Omental fat pad (tissue), 4 donors: ENCODE measurements around the gene MAPKAPK2. TPM values are rescaled to one million over a fixed set of nuclear protein-coding genes. Genes with fewer than 3 reads are reported as not detected.

Experiments
- ATAC-seq: fragments of 150-250 bp; one replicate; pipeline ENCODE4 v1.9.1; 2016; ENCODE audit warnings: mild to moderate bottlenecking, moderate library complexity; ENCODE audit not compliant: low FRiP score
- DNase-seq: peaks from one replicate; pipeline ENCODE4 v3.0.0-alpha.2; 2019; ENCODE audit warnings: low spot score
- total RNA-seq, 4 donors: library from RNA; depleted of rRNA; stranded (reverse); fragments of >200 nt; gene quantifications; one replicate each; pipeline ENCODE4 v1.1.0, GENCODE V29; 2016
- TF ChIP-seq, protein P1 (sequence below), 3 donors: fragments of 450-650 bp; IDR thresholded peaks; one replicate each; pipeline ENCODE4 v1.5.1; 2016 to 2017; ENCODE audit warnings: antibody characterized with exemption in 3 of 3, mild to moderate bottlenecking in 3 of 3, moderate library complexity in 2 of 3

The MAPKAPK2 gene
- total RNA-seq, 4 donors from 2014 or later, result 52.0 to 151 (median 79.9) TPM

DNA sequence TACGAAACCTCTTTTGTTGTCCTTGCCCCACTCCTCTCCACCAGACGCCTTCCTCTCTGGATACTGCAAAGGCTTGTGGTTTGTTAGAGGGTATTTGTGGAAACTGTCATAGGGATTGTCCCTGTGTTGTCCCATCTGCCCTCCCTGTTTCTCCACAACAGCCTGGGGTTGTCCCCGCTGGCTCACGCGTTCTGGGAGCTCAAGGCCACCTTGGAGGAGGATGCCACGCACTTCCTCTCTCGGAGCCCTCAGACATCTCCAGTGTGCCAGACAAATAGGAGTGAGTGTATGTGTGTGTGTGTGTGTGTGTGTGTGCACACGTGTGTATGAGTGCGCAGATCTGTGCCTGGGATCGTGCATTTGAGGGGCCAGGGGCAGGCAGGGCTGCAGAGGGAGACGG, 48.3 kb downstream of the MAPKAPK2 start:
- no peak for DNase-seq
- TF ChIP-seq, protein P1, sequence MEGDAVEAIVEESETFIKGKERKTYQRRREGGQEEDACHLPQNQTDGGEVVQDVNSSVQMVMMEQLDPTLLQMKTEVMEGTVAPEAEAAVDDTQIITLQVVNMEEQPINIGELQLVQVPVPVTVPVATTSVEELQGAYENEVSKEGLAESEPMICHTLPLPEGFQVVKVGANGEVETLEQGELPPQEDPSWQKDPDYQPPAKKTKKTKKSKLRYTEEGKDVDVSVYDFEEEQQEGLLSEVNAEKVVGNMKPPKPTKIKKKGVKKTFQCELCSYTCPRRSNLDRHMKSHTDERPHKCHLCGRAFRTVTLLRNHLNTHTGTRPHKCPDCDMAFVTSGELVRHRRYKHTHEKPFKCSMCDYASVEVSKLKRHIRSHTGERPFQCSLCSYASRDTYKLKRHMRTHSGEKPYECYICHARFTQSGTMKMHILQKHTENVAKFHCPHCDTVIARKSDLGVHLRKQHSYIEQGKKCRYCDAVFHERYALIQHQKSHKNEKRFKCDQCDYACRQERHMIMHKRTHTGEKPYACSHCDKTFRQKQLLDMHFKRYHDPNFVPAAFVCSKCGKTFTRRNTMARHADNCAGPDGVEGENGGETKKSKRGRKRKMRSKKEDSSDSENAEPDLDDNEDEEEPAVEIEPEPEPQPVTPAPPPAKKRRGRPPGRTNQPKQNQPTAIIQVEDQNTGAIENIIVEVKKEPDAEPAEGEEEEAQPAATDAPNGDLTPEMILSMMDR (IDR thresholded peaks at IDR 0.05), result no peak
- no peak for ATAC-seq

DNA sequence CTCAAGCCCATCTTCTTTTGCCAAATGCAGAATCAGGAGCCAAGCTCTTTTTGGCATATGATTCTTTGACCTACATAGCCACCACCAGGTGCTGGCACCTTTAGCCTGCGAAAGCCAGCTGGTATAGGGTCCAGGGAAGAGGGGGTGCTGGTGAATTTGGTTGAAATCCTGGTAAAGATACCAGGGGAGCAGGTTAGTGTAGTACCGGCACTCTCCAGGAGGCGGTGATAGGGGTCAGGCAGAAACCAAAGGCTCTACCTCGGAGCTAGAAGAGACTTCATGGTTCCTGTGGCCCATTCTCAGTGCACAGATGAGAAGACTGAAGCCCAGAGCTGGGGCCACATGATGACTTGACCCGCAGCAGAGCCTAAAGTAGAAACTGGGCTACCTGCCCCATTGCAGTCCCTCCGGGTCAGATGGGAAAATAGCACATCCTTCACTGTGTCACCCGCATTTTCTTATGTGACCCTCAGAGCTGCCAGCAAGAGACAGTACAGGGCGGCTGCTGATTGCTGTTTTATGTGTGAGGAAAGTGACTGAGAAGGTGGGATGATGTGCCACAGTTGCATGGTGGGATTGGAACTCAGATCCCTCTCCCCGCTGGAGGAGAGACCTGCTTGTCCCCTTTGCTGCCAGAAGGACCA, 49.9 kb downstream of the MAPKAPK2 start:
- ATAC-seq, result no peak
- TF ChIP-seq, protein P1 (IDR thresholded peaks at IDR 0.05), result peak in 2 of 3 donors; percentile 49 to 55
- DNase-seq, result peak; percentile 84

DNA sequence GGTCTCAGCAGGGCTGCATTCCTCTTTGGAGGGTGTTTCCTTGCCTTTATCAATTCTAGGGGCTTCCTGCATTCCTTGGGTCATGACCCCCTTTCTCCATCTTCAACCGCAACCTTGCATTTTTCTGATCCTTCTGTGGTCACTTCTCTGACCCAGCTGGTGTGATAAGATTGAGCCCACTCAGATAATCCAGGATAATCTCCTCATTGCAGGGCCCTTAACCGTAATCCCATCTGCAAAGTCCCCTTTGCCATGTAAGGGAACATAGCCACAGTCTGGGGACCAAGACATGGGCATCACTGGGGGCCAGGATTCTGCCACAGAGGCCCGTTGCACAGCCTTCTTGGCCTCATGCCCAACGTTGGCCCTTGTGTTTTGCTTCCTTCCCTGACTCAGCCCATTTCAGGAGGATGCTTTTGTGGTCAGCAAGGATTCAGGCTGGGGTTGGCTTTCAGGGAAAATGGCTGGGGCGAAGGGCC, 50.9 kb downstream of the MAPKAPK2 start:
- TF ChIP-seq, protein P1 (IDR thresholded peaks at IDR 0.05), result no peak
- DNase-seq, result no peak
- ATAC-seq, result no peak

DNA sequence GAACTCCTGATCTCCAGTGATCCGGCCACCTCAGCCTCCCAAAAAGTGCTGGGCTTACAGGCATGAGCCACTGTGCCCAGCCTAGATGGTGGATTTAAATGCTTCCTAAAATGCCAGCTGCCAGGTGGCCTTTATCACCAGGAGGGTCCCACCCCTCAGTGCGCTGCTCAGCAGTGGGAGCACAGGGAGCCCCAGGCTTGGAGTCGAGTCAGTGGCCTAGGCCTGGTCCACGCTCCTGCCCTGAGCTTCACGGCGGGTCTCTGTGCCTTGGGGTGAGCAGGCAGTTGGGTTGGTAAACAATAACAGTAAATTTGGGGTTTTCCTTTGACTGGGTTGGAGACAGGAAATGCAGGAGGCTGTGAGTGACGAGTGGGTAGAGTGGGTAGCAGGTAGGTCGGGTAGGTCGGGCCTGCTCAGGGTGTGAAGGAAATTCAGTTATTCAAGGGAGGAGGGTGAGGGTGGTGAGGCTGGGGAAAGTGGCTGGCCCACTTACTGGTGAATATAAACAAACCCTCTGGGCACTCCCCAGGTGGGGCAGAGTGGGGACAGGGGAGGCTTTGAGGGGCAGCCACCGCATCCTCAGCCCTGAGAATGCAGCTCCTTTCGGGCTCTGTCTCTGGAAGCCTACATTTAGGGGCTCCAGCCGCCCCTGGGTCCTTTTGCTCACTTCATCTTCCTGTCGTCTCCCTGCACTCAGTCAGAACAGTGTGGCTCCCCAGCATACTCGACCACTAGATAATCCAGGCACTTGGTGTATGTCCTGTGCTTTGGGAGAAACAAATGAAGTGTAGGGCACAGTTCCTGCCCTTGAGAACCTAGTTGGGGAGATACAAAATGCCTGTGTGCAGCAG, 52.4 kb downstream of the MAPKAPK2 start:
- DNase-seq, result no peak
- ATAC-seq, result no peak
- TF ChIP-seq, protein P1 (IDR thresholded peaks at IDR 0.05), result no peak

DNA sequence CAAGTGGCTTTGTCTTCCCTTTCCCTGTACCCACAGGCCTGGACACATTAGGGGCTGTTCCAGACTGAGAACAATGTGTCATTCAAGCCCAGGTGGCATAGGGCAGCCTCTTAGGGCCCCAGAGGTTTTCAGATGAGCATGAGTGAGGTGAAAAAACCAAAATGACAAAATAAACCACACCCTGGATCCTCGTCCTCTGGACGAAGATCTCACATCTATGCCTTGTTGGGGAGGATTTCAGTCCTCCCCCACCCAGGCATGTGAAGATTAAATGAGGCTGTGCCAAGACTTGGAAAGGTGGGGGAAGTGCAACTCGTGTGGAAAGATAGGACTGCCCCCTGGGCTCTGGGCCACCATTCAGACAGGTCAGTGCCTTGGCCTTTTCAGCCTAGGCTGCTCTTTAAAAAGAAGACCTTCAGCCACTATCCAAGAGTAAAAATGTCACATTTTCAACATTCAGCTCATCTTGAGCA, 53.1 kb downstream of the MAPKAPK2 start:
- ATAC-seq (peak; percentile 40), DNase-seq (no peak)
- TF ChIP-seq, protein P1 (IDR thresholded peaks at IDR 0.05), result no peak

DNA sequence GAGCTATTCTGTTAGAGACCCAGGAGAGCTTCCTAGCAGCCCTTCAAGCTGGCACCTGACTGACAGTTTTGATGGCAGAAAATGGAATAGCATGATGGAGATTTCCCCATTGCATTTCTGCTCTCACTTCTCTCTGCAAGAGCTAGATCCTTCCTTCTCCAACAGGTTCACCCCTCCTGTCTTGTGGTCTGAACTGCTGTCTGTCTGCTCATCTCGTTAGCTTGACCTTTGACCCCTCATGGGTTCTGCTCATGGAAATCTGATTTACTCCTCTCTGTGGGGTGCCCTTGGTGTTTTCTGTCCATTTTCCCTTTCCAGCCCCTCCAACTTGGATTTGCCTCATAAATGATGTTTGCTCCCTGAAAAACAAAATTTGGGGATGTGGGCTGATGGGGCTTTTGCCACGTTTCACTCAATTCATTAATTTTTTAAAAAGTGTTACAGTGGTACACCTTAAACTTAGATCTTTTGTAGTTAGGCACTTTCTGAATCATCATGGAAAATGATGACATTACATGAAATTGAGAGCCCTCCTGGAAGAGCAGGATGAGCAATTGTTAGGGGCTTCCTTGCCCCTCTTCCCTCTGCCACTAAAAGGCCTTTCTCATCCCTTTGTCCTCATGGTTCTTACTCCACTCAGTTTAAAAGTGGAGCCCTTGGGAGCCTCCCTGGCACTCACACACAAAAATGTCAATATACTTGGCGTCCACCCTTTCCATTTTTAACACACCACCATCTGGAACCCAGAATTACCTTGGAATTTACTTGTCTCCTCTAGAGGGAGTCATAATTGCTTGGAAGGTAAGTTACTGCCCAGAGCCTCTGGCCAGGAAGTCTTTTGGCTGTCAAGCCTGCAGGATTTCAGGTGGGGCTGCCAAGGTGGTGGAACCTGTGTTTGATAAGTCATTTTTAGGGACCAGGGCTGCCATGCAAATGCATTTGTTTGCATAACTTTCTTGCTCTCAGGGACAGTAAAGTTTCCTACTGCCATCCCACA, 54.0 kb downstream of the MAPKAPK2 start:
- TF ChIP-seq, protein P1 (IDR thresholded peaks at IDR 0.05), result no peak
- ATAC-seq (no peak), DNase-seq (no peak)
